HepG2 (cell line): ENCODE results near the gene MRPL37. TPM values are rescaled to one million over a fixed set of nuclear protein-coding genes. Genes with fewer than 3 reads are reported as not detected.

Experiments used
- ATAC-seq: fragments of 200-7000 bp; cut with Tn5 transposase; 3 replicates; pipeline ENCODE4 v1.9.1; 2020; ENCODE audit warnings: mild to moderate bottlenecking, moderate library complexity
- BruUV-seq: library from RNA; stranded (reverse); fragments of 400-500 nt; replicated peaks from 2 replicates; lab custom pipeline; 2021; lab: Mats Ljungman, UMichigan
- CTCF ChIA-PET: fragments of 300-600 bp; formaldehyde crosslinking; extraction: SDS; loops from one replicate; lab custom pipeline; 2021; ENCODE audit warnings: low total read pairs, inconsistent platforms, low intra/inter-chr PET ratio; lab: Yijun Ruan, JAX
- POLR2A ChIA-PET: fragments of 350-600 bp; sonication (Branson Sonifier 250); formaldehyde crosslinking; loops from one replicate; lab custom pipeline; 2020; ENCODE audit warnings: antibody characterized with exemption, inconsistent platforms; lab: Yijun Ruan, JAX
- DNase-seq: peaks from one replicate; pipeline ENCODE4 v3.0.0-alpha.2; 2015; ENCODE audit warnings: low spot score
- FAIRE-seq: peaks from 3 replicates; lab custom pipeline; 2011; peaks lifted over from hg19 to GRCh38; lab: Jason Lieb, UNC
- H2AFZ ChIP-seq: one replicate; pipeline ENCODE4 v1.6.1; 2011; ENCODE audit warnings: low read length, inconsistent platforms
- H3K27ac ChIP-seq: fragments of 300-600 bp; 3 replicates; pipeline ENCODE4 v1.8.0; 2011; ENCODE audit warnings: mixed run types, mild to moderate bottlenecking, mixed read lengths, low read length, inconsistent platforms; ENCODE audit not compliant: insufficient read depth; ENCODE audit errors: extremely low read length
- H3K27me3 ChIP-seq, 2 experiments: fragments of 200-600 bp in 1 of 2; 2 replicates in 1 of 2; 3 replicates in 1 of 2; pipeline versions ENCODE4 v1.6.0 to v1.8.0; 2011; ENCODE audit warnings: low read length in 2 of 2, mild to moderate bottlenecking in 2 of 2, moderate library complexity in 2 of 2, inconsistent platforms in 1 of 2; ENCODE audit not compliant: insufficient read depth in 2 of 2, control insufficient read depth in 1 of 2
- H3K36me3 ChIP-seq, 2 experiments: fragments of 200-600 bp in 1 of 2; replicated peaks in 1 of 2; 2 replicates in 1 of 2; 3 replicates in 1 of 2; pipeline versions ENCODE4 v1.5.1 to v1.8.0; 2011; ENCODE audit warnings: low read length in 2 of 2, inconsistent platforms in 1 of 2; ENCODE audit not compliant: insufficient read depth in 2 of 2, control insufficient read depth in 1 of 2
- H3K4me1 ChIP-seq: 2 replicates; pipeline ENCODE4 v1.5.1; 2012; ENCODE audit warnings: low read length, inconsistent platforms; ENCODE audit not compliant: insufficient read depth
- H3K4me2 ChIP-seq: 2 replicates; pipeline ENCODE4 v1.6.0; 2011; ENCODE audit warnings: low read depth, low read length, inconsistent platforms
- H3K4me3 ChIP-seq, 3 experiments: fragments of 200-600 bp in 1 of 3; sonication (generic), shearing (Covaris generic) in 1 of 3; replicated peaks in 1 of 3; 2 replicates each; pipeline ENCODE4 v1.5.1; 2011 to 2016; ENCODE audit warnings: low read length in 3 of 3, inconsistent platforms in 2 of 3, low read depth in 2 of 3, mild to moderate bottlenecking in 2 of 3, control low read depth in 1 of 3, mixed read lengths in 1 of 3; ENCODE audit not compliant: insufficient read depth in 1 of 3
- H3K79me2 ChIP-seq: one replicate; pipeline ENCODE4 v1.6.1; 2011; ENCODE audit warnings: low read length, inconsistent platforms; ENCODE audit not compliant: insufficient read depth
- H3K9ac ChIP-seq: 2 replicates; pipeline ENCODE4 v1.6.0; 2011; ENCODE audit warnings: mild to moderate bottlenecking, low read depth, low read length, inconsistent platforms; ENCODE audit not compliant: insufficient read depth
- H3K9me3 ChIP-seq: 2 replicates; pipeline ENCODE4 v1.5.1; 2012; ENCODE audit warnings: mild to moderate bottlenecking, low read length
- H4K20me1 ChIP-seq: 2 replicates; pipeline ENCODE4 v1.6.0; 2011; ENCODE audit warnings: inconsistent platforms, mild to moderate bottlenecking, low read length, moderate library complexity; ENCODE audit not compliant: insufficient read depth
- ATF1 ChIP-seq: IDR thresholded peaks from 2 replicates; pipeline ENCODE4 v1.6.1; 2016; ENCODE audit warnings: mild to moderate bottlenecking, control low read depth
- CHD2 ChIP-seq: IDR thresholded peaks from 2 replicates; pipeline ENCODE4 v1.6.1; 2011; ENCODE audit warnings: low read depth, low read length, improper control_type of control experiment
- GATAD1 ChIP-seq: IDR thresholded peaks from 2 replicates; pipeline ENCODE4 v1.6.1; 2016; ENCODE audit warnings: missing genetic modification reagents, missing compliant biosample characterization
- GZF1 ChIP-seq: sonication (generic); formaldehyde crosslinking; IDR thresholded peaks from 2 replicates; pipeline ENCODE4 v1.5.1; 2020; ENCODE audit warnings: mild to moderate bottlenecking, missing genetic modification reagents
- HMGXB4 ChIP-seq, 2 experiments: sonication (generic) in 1 of 2; formaldehyde crosslinking in 1 of 2; IDR thresholded peaks; 2 replicates each; pipeline versions ENCODE4 v1.4.0 to v1.6.1; 2018 to 2020; ENCODE audit warnings: missing genetic modification reagents in 2 of 2, borderline replicate concordance in 1 of 2, low read depth in 1 of 2, mild to moderate bottlenecking in 1 of 2, missing biosample characterization in 1 of 2
- HOXA3 ChIP-seq: sonication (generic); formaldehyde crosslinking; IDR thresholded peaks from 2 replicates; pipeline ENCODE4 v1.5.0; 2020; ENCODE audit warnings: missing genetic modification reagents
- KDM4B ChIP-seq: sonication (generic); formaldehyde crosslinking; IDR thresholded peaks from 2 replicates; pipeline ENCODE4 v1.4.0; 2020; ENCODE audit warnings: missing genetic modification reagents
- NR2C2 ChIP-seq: sonication (generic); formaldehyde crosslinking; IDR thresholded peaks from 2 replicates; pipeline ENCODE4 v1.4.0; 2020; ENCODE audit warnings: missing genetic modification reagents, mild to moderate bottlenecking, moderate library complexity, borderline replicate concordance
- PPARG ChIP-seq: conservative IDR thresholded peaks from 2 replicates; pipeline ENCODE4 v1.6.1; 2016; ENCODE audit warnings: missing biosample characterization, missing genetic modification reagents
- RXRA ChIP-seq: sonication (generic); formaldehyde crosslinking; IDR thresholded peaks from 2 replicates; pipeline ENCODE4 v1.5.1; 2020; ENCODE audit warnings: missing genetic modification reagents
- RXRB ChIP-seq: IDR thresholded peaks from 2 replicates; pipeline ENCODE4 v1.6.1; 2016; ENCODE audit warnings: borderline replicate concordance, missing genetic modification reagents, missing compliant biosample characterization
- TFAP4 ChIP-seq: sonication (generic); IDR thresholded peaks from 2 replicates; pipeline ENCODE4 v1.6.1; 2016; ENCODE audit warnings: low read depth, borderline replicate concordance
- TOPORS ChIP-seq: sonication (generic); formaldehyde crosslinking; IDR thresholded peaks from 2 replicates; pipeline ENCODE4 v1.8.0; 2023; ENCODE audit warnings: mild to moderate bottlenecking, missing genetic modification reagents
- YY1 ChIP-seq: IDR thresholded peaks from 2 replicates; pipeline ENCODE4 v1.6.1; 2011; ENCODE audit warnings: low read length, low read depth, moderate library complexity, mild to moderate bottlenecking; ENCODE audit not compliant: insufficient read depth, insufficient replicate concordance
- ZNF230 ChIP-seq: sonication (generic); formaldehyde crosslinking; IDR thresholded peaks from 2 replicates; pipeline ENCODE4 v1.4.0; 2020; ENCODE audit warnings: mild to moderate bottlenecking, missing genetic modification reagents
- ZNF512B ChIP-seq: sonication (generic); formaldehyde crosslinking; IDR thresholded peaks from 2 replicates; pipeline ENCODE4 v1.5.1; 2020; ENCODE audit warnings: missing genetic modification reagents, mild to moderate bottlenecking, borderline replicate concordance
- ZNF605 ChIP-seq: sonication (generic); formaldehyde crosslinking; IDR thresholded peaks from 2 replicates; pipeline ENCODE4 v1.8.0; 2022; ENCODE audit warnings: mild to moderate bottlenecking, missing genetic modification reagents
- ZNF619 ChIP-seq: sonication (generic); formaldehyde crosslinking; IDR thresholded peaks from 2 replicates; pipeline ENCODE4 v1.4.0; 2020; ENCODE audit warnings: mild to moderate bottlenecking, missing genetic modification reagents
- ZNF879 ChIP-seq: sonication (generic); formaldehyde crosslinking; IDR thresholded peaks from 2 replicates; pipeline ENCODE4 v1.8.1; 2023; ENCODE audit warnings: missing genetic modification reagents
- WGBS: methylation state at CpG from one replicate; pipeline ENCODE4 v1.1.6; 2017; ENCODE audit warnings: low lambda C conversion rate; 5-methylcytosine and 5-hydroxymethylcytosine counted together
- in situ Hi-C: cut with HindIII; loops from 2 replicates; pipeline ENCODE4 v1.10.0; 2017; ENCODE audit warnings: low pct_unique_long_range_greater_than_20kb; ENCODE audit not compliant: extremely low pct_ligation_motif_present
- intact Hi-C: fragments of 100-400 bp; cut with micrococcal nuclease; formaldehyde crosslinking; loops from one replicate; pipeline ENCODE4 v1.10.0; 2022; ENCODE audit not compliant: unreplicated experiment
- polyA plus RNA-seq, 8 experiments: library from polyadenylated mRNA; depleted of rRNA in 3 of 8; stranded (reverse) in 7 of 8; unstranded in 1 of 8; fragments of >200 nt; fragmentation: Illumina TruSeq in 4 of 8; extraction: Trizol in 4 of 8; gene quantifications; 2 replicates each; pipeline versions ENCODE4 v1.2.1 to v1.2.3, GENCODE V29; 2011 to 2016; ENCODE audit warnings: low read depth in 4 of 8, missing spikeins in 1 of 8, mixed read lengths in 1 of 8; ENCODE audit not compliant: insufficient read depth in 1 of 8
- total RNA-seq, 5 experiments: library from RNA; depleted of rRNA; stranded (reverse); fragments of >200 nt; fragmentation: Illumina TruSeq; extraction: Trizol; gene quantifications; 2 replicates each; pipeline ENCODE4 v1.2.3, GENCODE V29; 2016; ENCODE audit warnings: low read depth in 1 of 5

The MRPL37 gene
- total and polyA plus RNA-seq, 2 of the 13 experiments (the other 11 are each of a cell fraction or from before 2014, with no cell fraction given): 31.7 to 127 TPM

- Histone ChIP-seq H3K9me3 (no peaks in the 10 kb centered on the region), H2AFZ (peak overlapping the region; percentile 73), H3K79me2 (peaks cover 33% of the 10 kb centered on the region), H3K4me1 (peaks cover 34% of the 10 kb centered on the region), H3K9ac (peak overlapping the region; percentile 93), H3K4me2 (peak overlapping the region; percentile 96), H3K4me3 (peak overlapping the region; percentile 89 to 95 (median 94)), H3K27ac (peak overlapping the region; percentile 75), H3K36me3 (peaks cover 2 to 4% of the 10 kb centered on the region in 2 experiments; a peak in 2 of 5 replicates), H3K27me3 (no peaks in the 10 kb centered on the region; a peak in 1 of 5 replicates), H4K20me1 (no peaks in the 10 kb centered on the region)
- POLR2A ChIA-PET: interaction anchor here (0.5 to 2.4 kb wide), 21 partner anchors 9 to 1009 kb away, joined by 3 to 10 read pairs (median 4); partner anchors contain the start of gene SSBP3
- FAIRE-seq (peak; percentile 37), DNase-seq (peak; percentile 8), ATAC-seq (peak; percentile 45)
- CTCF ChIA-PET: no interaction called here
- WGBS: under 1% methylated on average over 17 of the region's 17 CpGs
- TSS peak; percentile 93 for BruUV-seq
- in situ Hi-C loops (no loop called here), intact Hi-C loops (no loop called here)
- TF ChIP-seq NR2C2 (peak; percentile 24; the same call in 1 of the 2 replicates), RXRA (CRISPR knock-in tag) (0 out of 2 replicates have a peak, but pooled peaks have one; percentile 8), CHD2 (no peak), ZNF879 (CRISPR knock-in tag) (peak; percentile 43; the same call in 1 of the 2 replicates), ZNF230 (CRISPR knock-in tag) (0 out of 2 replicates have a peak, but pooled peaks have one; percentile 25), KDM4B (CRISPR knock-in tag) (no peak), PPARG (CRISPR knock-in tag) (peak; percentile 49; the same call in 1 of the 2 replicates), RXRB (CRISPR knock-in tag) (no peak), TOPORS (CRISPR knock-in tag) (0 out of 2 replicates have a peak, but pooled peaks have one; percentile 59), YY1 (no peak), HMGXB4 (CRISPR knock-in tag; IDR thresholded peaks at IDR 0.05; ENCODE audit: borderline replicate concordance in 1 of 2, low read depth in 1 of 2) (0 out of 4 replicates have a peak, but pooled peaks of 1 of the 2 experiments have one; percentile 18), ZNF619 (CRISPR knock-in tag) (no peak), ATF1 (CRISPR knock-in tag) (no peak), ZNF605 (CRISPR knock-in tag) (0 out of 2 replicates have a peak, but pooled peaks have one; percentile 24), HOXA3 (no peak), GZF1 (CRISPR knock-in tag) (0 out of 2 replicates have a peak, but pooled peaks have one; percentile 17), ZNF512B (CRISPR knock-in tag) (0 out of 2 replicates have a peak, but pooled peaks have one; percentile 28), GATAD1 (no peak), TFAP4 (peak; percentile 83; the same call in 1 of the 2 replicates)
Observed at GRCh38 chr1:54199151-54199764, 709 bp upstream of the MRPL37 start.
